NT2/D1 (cell line): ENCODE measurements around the gene RPL10A.

Source experiments
- YY1 ChIP-seq: IDR thresholded peaks from 2 replicates; pipeline ENCODE4 v1.6.1; 2011; ENCODE audit not compliant: insufficient read length, insufficient read depth
- ZNF274 ChIP-seq: IDR thresholded peaks from 2 replicates; pipeline ENCODE4 v1.6.1; 2011; ENCODE audit warnings: mild to moderate bottlenecking, low read depth, low read length

DNA sequence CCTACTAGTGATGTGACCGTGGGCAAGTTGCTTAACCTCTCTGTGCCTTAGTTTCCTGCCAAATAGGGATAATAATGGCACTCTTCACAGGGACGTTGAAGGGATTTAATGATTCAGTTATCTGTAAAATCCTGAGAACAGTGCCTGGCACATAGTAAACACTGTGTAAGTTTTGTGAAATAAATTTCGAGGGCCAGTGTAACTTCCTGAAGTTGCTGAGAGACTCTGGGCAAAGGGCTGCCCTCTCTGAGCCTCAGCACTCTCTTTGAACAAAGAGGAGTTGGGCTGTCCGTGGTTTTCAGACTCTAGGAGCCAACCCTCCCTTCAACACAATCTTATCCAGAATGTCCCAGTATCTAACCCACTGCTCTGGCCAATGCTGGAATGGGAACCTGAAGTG is 31.2 kb downstream of the RPL10A start:
- no peak for TF ChIP-seq YY1
- no peak for TF ChIP-seq ZNF274
